HEK293 (cell line): Measurements from ENCODE around the gene C1QL1.

Source experiments
- MEIS1 ChIP-seq: sonication (generic); formaldehyde crosslinking; IDR thresholded peaks from 2 replicates; pipeline ENCODE4 v1.8.1; 2022; ENCODE audit warnings: missing genetic modification reagents, mild to moderate bottlenecking, borderline replicate concordance
- SALL2 ChIP-seq: fragments of 450-650 bp; formaldehyde crosslinking; IDR thresholded peaks from 2 replicates; pipeline ENCODE4 v1.5.0; 2017; ENCODE audit warnings: missing biosample characterization, mild to moderate bottlenecking, missing genetic modification characterization, borderline replicate concordance
- ZFP37 ChIP-seq: fragments of 450-650 bp; formaldehyde crosslinking; IDR thresholded peaks from 2 replicates; pipeline ENCODE4 v1.5.1; 2016; ENCODE audit warnings: missing biosample characterization, missing genetic modification characterization
- ZNF114 ChIP-seq: fragments of 450-650 bp; formaldehyde crosslinking; IDR thresholded peaks from 2 replicates; pipeline ENCODE4 v1.5.0; 2017; ENCODE audit warnings: missing biosample characterization, missing genetic modification characterization
- ZNF223 ChIP-seq: fragments of 450-650 bp; formaldehyde crosslinking; IDR thresholded peaks from 2 replicates; pipeline ENCODE4 v1.5.1; 2016; ENCODE audit warnings: missing biosample characterization, missing genetic modification characterization
- ZNF335 ChIP-seq: fragments of 450-650 bp; formaldehyde crosslinking; conservative IDR thresholded peaks from 2 replicates; pipeline ENCODE4 v1.5.1; 2016; ENCODE audit warnings: missing biosample characterization, missing genetic modification characterization
- ZNF423 ChIP-seq: fragments of 450-650 bp; formaldehyde crosslinking; IDR thresholded peaks from 2 replicates; pipeline ENCODE4 v1.5.1; 2016; ENCODE audit warnings: missing biosample characterization, missing genetic modification characterization
- ZNF560 ChIP-seq: fragments of 450-650 bp; formaldehyde crosslinking; IDR thresholded peaks from 2 replicates; pipeline ENCODE4 v1.5.1; 2017; ENCODE audit warnings: missing biosample characterization, missing genetic modification characterization, borderline replicate concordance
- ZNF670 ChIP-seq: fragments of 450-650 bp; formaldehyde crosslinking; IDR thresholded peaks from 2 replicates; pipeline ENCODE4 v1.5.1; 2016; ENCODE audit warnings: missing biosample characterization, missing genetic modification characterization, low read depth
- ZSCAN30 ChIP-seq: fragments of 450-650 bp; IDR thresholded peaks from 2 replicates; pipeline ENCODE4 v1.5.1; 2018; ENCODE audit warnings: missing biosample characterization, mild to moderate bottlenecking, missing genetic modification characterization, moderate library complexity
- TF ChIP-seq, protein P1 (sequence below): fragments of 450-650 bp; formaldehyde crosslinking; IDR thresholded peaks from 2 replicates; pipeline ENCODE4 v1.5.1; 2017; ENCODE audit warnings: missing biosample characterization, missing genetic modification characterization
- TF ChIP-seq, protein P2 (sequence below): sonication (generic); formaldehyde crosslinking; IDR thresholded peaks from 2 replicates; pipeline ENCODE4 v1.8.1; 2022; ENCODE audit warnings: mild to moderate bottlenecking, moderate library complexity, missing genetic modification reagents
- TF ChIP-seq, protein P3 (sequence below): fragments of 450-650 bp; formaldehyde crosslinking; IDR thresholded peaks from 2 replicates; pipeline ENCODE4 v1.5.1; 2016; ENCODE audit warnings: missing biosample characterization, missing genetic modification characterization
- TF ChIP-seq, protein P4 (sequence below): fragments of 450-650 bp; formaldehyde crosslinking; IDR thresholded peaks from 2 replicates; pipeline ENCODE4; 2016; ENCODE audit warnings: missing biosample characterization, missing genetic modification characterization
- TF ChIP-seq, protein P5 (sequence below): fragments of 450-650 bp; formaldehyde crosslinking; IDR thresholded peaks from 2 replicates; pipeline ENCODE4 v1.5.1; 2016; ENCODE audit warnings: missing biosample characterization, missing genetic modification characterization, low read depth
- TF ChIP-seq, protein P6 (sequence below): fragments of 450-650 bp; formaldehyde crosslinking; IDR thresholded peaks from 2 replicates; pipeline ENCODE4 v1.5.1; 2016; ENCODE audit warnings: missing biosample characterization, missing genetic modification characterization
- TF ChIP-seq, protein P7 (sequence below): fragments of 450-650 bp; formaldehyde crosslinking; IDR thresholded peaks from 2 replicates; pipeline ENCODE4 v1.5.1; 2016; ENCODE audit warnings: missing biosample characterization, missing genetic modification characterization, low read depth
- TF ChIP-seq, protein P8 (sequence below): fragments of 450-650 bp; formaldehyde crosslinking; IDR thresholded peaks from 2 replicates; pipeline ENCODE4 v1.5.1; 2016; ENCODE audit warnings: missing biosample characterization, missing genetic modification characterization
- TF ChIP-seq, protein P9 (sequence below): fragments of 450-650 bp; formaldehyde crosslinking; IDR thresholded peaks from 2 replicates; pipeline ENCODE4 v1.5.1; 2016; ENCODE audit warnings: missing biosample characterization, missing genetic modification characterization
- TF ChIP-seq, protein P10 (sequence below): fragments of 450-650 bp; formaldehyde crosslinking; IDR thresholded peaks from 2 replicates; pipeline ENCODE4 v1.5.1; 2016; ENCODE audit warnings: missing biosample characterization, missing genetic modification characterization

Gene C1QL1

DNA sequence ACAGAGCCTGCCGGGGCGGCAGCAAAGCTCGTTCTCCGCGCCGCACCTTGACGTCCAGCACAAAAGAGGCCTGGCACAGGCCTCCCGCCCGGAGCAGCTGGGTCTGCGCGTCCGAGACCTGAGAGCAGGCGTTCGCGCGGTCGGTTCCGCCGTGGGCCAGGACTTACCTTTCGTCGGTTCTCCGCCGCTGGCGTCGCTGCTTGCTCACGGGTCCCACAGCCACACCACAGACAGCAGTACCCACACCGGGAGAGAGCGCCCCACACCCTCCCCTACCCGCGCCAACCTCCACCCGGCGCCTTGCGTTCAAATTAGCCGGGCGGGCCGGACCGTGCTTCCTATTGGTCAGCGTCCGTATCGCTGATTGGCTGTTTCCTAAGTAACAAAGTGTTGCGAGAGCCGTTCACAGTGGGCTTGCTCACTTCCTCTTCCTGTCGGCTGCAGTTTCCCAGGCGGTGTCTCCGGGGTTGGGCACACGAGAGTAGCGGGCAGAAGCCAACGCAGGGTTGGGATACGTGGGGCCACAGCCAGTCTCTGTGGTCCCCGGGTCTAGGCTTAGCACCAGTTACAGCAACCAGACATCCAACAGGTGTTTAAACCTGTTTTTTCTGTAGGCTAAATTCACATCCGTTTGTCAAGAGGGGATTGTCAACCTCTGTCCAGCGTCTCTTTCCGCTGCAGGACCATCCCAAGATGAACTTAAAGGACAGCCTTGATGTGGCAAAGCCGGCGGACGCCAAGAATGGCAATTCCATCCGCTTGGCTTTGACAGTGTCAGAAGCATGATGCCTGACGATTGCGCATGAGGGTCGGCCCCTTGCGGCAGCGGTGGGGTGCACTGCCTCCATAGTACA, 20.4 kb downstream of the C1QL1 start, which contains the start of gene KIF18B (continued):
- TF ChIP-seq, protein P1, sequence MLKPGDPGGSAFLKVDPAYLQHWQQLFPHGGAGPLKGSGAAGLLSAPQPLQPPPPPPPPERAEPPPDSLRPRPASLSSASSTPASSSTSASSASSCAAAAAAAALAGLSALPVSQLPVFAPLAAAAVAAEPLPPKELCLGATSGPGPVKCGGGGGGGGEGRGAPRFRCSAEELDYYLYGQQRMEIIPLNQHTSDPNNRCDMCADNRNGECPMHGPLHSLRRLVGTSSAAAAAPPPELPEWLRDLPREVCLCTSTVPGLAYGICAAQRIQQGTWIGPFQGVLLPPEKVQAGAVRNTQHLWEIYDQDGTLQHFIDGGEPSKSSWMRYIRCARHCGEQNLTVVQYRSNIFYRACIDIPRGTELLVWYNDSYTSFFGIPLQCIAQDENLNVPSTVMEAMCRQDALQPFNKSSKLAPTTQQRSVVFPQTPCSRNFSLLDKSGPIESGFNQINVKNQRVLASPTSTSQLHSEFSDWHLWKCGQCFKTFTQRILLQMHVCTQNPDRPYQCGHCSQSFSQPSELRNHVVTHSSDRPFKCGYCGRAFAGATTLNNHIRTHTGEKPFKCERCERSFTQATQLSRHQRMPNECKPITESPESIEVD (tag by site-specific recombination), result no peak
- no peak for TF ChIP-seq ZNF114 (tag by site-specific recombination)
- peak; percentile 86; the same call in 1 of the 2 replicates for TF ChIP-seq ZFP37 (tag by site-specific recombination)
- TF ChIP-seq, protein P2, sequence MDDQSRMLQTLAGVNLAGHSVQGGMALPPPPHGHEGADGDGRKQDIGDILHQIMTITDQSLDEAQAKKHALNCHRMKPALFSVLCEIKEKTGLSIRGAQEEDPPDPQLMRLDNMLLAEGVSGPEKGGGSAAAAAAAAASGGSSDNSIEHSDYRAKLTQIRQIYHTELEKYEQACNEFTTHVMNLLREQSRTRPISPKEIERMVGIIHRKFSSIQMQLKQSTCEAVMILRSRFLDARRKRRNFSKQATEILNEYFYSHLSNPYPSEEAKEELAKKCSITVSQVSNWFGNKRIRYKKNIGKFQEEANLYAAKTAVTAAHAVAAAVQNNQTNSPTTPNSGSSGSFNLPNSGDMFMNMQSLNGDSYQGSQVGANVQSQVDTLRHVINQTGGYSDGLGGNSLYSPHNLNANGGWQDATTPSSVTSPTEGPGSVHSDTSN, result peak; percentile 81; the same call in 1 of the 2 replicates
- TF ChIP-seq, protein P3, sequence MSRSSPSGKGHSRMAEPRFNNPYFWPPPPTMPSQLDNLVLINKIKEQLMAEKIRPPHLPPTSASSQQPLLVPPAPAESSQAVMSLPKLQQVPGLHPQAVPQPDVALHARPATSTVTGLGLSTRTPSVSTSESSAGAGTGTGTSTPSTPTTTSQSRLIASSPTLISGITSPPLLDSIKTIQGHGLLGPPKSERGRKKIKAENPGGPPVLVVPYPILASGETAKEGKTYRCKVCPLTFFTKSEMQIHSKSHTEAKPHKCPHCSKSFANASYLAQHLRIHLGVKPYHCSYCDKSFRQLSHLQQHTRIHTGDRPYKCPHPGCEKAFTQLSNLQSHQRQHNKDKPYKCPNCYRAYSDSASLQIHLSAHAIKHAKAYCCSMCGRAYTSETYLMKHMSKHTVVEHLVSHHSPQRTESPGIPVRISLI (tag by site-specific recombination), result no peak
- peak; percentile 98 for TF ChIP-seq ZNF335 (tag by site-specific recombination)
- no peak for TF ChIP-seq ZNF223 (tag by site-specific recombination)
- TF ChIP-seq, protein P4, sequence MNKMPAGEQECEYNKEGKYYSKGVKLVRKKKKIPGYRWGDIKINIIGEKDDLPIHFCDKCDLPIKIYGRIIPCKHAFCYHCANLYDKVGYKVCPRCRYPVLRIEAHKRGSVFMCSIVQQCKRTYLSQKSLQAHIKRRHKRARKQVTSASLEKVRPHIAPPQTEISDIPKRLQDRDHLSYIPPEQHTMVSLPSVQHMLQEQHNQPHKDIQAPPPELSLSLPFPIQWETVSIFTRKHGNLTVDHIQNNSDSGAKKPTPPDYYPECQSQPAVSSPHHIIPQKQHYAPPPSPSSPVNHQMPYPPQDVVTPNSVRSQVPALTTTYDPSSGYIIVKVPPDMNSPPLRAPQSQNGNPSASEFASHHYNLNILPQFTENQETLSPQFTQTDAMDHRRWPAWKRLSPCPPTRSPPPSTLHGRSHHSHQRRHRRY, result no peak
- TF ChIP-seq, protein P5, sequence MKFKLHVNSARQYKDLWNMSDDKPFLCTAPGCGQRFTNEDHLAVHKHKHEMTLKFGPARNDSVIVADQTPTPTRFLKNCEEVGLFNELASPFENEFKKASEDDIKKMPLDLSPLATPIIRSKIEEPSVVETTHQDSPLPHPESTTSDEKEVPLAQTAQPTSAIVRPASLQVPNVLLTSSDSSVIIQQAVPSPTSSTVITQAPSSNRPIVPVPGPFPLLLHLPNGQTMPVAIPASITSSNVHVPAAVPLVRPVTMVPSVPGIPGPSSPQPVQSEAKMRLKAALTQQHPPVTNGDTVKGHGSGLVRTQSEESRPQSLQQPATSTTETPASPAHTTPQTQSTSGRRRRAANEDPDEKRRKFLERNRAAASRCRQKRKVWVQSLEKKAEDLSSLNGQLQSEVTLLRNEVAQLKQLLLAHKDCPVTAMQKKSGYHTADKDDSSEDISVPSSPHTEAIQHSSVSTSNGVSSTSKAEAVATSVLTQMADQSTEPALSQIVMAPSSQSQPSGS (tag by site-specific recombination), result no peak
- TF ChIP-seq ZNF560 (tag by site-specific recombination), result no peak
- TF ChIP-seq, protein P6, sequence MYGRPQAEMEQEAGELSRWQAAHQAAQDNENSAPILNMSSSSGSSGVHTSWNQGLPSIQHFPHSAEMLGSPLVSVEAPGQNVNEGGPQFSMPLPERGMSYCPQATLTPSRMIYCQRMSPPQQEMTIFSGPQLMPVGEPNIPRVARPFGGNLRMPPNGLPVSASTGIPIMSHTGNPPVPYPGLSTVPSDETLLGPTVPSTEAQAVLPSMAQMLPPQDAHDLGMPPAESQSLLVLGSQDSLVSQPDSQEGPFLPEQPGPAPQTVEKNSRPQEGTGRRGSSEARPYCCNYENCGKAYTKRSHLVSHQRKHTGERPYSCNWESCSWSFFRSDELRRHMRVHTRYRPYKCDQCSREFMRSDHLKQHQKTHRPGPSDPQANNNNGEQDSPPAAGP (tag by site-specific recombination), result peak; percentile 60; the same call in 1 of the 2 replicates
- TF ChIP-seq ZNF670 (tag by site-specific recombination), result no peak
- no peak for TF ChIP-seq ZNF423
- TF ChIP-seq ZSCAN30 (tag by site-specific recombination), result 0 out of 2 replicates have a peak, but pooled peaks have one; percentile 53
- TF ChIP-seq, protein P7, sequence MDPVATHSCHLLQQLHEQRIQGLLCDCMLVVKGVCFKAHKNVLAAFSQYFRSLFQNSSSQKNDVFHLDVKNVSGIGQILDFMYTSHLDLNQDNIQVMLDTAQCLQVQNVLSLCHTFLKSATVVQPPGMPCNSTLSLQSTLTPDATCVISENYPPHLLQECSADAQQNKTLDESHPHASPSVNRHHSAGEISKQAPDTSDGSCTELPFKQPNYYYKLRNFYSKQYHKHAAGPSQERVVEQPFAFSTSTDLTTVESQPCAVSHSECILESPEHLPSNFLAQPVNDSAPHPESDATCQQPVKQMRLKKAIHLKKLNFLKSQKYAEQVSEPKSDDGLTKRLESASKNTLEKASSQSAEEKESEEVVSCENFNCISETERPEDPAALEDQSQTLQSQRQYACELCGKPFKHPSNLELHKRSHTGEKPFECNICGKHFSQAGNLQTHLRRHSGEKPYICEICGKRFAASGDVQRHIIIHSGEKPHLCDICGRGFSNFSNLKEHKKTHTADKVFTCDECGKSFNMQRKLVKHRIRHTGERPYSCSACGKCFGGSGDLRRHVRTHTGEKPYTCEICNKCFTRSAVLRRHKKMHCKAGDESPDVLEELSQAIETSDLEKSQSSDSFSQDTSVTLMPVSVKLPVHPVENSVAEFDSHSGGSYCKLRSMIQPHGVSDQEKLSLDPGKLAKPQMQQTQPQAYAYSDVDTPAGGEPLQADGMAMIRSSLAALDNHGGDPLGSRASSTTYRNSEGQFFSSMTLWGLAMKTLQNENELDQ, result no peak
- TF ChIP-seq, protein P8, sequence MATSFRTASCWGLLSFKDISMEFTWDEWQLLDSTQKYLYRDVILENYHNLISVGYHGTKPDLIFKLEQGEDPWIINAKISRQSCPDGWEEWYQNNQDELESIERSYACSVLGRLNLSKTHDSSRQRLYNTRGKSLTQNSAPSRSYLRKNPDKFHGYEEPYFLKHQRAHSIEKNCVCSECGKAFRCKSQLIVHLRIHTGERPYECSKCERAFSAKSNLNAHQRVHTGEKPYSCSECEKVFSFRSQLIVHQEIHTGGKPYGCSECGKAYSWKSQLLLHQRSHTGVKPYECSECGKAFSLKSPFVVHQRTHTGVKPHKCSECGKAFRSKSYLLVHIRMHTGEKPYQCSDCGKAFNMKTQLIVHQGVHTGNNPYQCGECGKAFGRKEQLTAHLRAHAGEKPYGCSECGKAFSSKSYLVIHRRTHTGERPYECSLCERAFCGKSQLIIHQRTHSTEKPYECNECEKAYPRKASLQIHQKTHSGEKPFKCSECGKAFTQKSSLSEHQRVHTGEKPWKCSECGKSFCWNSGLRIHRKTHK (tag by site-specific recombination), result no peak
- TF ChIP-seq, protein P9, sequence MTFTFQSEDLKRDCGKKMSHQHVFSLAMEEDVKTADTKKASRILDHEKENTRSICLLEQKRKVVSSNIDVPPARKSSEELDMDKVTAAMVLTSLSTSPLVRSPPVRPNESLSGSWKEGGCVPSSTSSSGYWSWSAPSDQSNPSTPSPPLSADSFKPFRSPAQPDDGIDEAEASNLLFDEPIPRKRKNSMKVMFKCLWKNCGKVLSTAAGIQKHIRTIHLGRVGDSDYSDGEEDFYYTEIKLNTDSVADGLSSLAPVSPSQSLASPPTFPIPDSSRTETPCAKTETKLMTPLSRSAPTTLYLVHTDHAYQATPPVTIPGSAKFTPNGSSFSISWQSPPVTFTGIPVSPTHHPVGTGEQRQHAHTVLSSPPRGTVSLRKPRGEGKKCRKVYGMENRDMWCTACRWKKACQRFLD (tag by site-specific recombination), result peak; percentile 94
- TF ChIP-seq, protein P10, sequence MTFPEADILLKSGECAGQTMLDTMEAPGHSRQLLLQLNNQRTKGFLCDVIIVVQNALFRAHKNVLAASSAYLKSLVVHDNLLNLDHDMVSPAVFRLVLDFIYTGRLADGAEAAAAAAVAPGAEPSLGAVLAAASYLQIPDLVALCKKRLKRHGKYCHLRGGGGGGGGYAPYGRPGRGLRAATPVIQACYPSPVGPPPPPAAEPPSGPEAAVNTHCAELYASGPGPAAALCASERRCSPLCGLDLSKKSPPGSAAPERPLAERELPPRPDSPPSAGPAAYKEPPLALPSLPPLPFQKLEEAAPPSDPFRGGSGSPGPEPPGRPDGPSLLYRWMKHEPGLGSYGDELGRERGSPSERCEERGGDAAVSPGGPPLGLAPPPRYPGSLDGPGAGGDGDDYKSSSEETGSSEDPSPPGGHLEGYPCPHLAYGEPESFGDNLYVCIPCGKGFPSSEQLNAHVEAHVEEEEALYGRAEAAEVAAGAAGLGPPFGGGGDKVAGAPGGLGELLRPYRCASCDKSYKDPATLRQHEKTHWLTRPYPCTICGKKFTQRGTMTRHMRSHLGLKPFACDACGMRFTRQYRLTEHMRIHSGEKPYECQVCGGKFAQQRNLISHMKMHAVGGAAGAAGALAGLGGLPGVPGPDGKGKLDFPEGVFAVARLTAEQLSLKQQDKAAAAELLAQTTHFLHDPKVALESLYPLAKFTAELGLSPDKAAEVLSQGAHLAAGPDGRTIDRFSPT (tag by site-specific recombination), result peak; percentile 93
- TF ChIP-seq MEIS1 (CRISPR knock-in tag), result peak; percentile 58; the same call in 1 of the 2 replicates
- TF ChIP-seq SALL2 (tag by site-specific recombination), result no peak
